Measurements from ENCODE around the gene TGFBRAP1. TPM values are rescaled to one million over a fixed set of nuclear protein-coding genes. Genes with fewer than 3 reads are reported as not detected.

The TGFBRAP1 gene
- total RNA-seq, 4 donors from 2014 or later: 13.1 to 21.8 (median 19.4) TPM

DNA sequence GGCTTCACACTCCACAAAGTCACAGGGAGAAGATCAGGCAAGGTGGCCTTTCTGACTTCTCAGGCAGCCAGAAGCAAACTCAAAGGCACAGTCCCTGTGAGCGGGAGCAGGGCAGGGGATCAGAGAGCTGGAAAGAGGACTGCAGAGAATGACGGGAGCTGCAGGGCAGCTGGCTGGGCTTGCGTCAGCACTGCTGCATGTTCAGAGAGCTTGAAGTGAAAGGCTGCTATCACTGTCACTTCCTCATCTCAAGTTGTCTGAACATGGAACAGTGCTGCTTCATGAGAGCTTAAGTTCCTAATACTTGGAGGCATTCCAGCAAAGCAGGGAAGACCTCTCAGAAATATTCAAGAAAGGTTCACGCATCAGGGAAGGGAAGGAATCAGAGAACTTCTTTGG, 20.4 kb downstream of the TGFBRAP1 start:
- 84 to 88% methylated on average over 1 to 4 of the region's 4 CpGs for WGBS, 2 donors (ENCODE audit: low coverage in 1 of 2)
- DNase-seq: no peak
- in situ Hi-C loops (cut with MboI; ENCODE audit: low pct_ligation_motif_present in 1 of 4, low pct_unique_long_range_greater_than_20kb in 1 of 4, low sequenced_read_pairs in 3 of 4): no loop called here
- H3K27me3 ChIP-seq: no peaks in the 10 kb centered on the region
- intact Hi-C loops (cut with DNase I; ENCODE audit: low total_unique reads): no loop called here
- H3K9me3 ChIP-seq: no peaks in the 10 kb centered on the region
- peaks cover 0 to 6% (median 0%) of the 10 kb centered on the region in 4 donors for H3K4me1 ChIP-seq
- no peak for TF ChIP-seq EP300 (IDR thresholded peaks at IDR 0.05; ENCODE audit: low read depth)
- TF ChIP-seq POLR2AphosphoS5 (IDR thresholded peaks at IDR 0.05): no peak
- TF ChIP-seq POLR2A (IDR thresholded peaks at IDR 0.05): no peak
- TF ChIP-seq, protein P1, sequence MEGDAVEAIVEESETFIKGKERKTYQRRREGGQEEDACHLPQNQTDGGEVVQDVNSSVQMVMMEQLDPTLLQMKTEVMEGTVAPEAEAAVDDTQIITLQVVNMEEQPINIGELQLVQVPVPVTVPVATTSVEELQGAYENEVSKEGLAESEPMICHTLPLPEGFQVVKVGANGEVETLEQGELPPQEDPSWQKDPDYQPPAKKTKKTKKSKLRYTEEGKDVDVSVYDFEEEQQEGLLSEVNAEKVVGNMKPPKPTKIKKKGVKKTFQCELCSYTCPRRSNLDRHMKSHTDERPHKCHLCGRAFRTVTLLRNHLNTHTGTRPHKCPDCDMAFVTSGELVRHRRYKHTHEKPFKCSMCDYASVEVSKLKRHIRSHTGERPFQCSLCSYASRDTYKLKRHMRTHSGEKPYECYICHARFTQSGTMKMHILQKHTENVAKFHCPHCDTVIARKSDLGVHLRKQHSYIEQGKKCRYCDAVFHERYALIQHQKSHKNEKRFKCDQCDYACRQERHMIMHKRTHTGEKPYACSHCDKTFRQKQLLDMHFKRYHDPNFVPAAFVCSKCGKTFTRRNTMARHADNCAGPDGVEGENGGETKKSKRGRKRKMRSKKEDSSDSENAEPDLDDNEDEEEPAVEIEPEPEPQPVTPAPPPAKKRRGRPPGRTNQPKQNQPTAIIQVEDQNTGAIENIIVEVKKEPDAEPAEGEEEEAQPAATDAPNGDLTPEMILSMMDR (IDR thresholded peaks at IDR 0.05): no peak
- H3K36me3 ChIP-seq: peaks cover 0 to 6% (median 0%) of the 10 kb centered on the region in 4 donors
- H3K27ac ChIP-seq: no peak overlapping the region
- no peak overlapping the region for H3K4me3 ChIP-seq

DNA sequence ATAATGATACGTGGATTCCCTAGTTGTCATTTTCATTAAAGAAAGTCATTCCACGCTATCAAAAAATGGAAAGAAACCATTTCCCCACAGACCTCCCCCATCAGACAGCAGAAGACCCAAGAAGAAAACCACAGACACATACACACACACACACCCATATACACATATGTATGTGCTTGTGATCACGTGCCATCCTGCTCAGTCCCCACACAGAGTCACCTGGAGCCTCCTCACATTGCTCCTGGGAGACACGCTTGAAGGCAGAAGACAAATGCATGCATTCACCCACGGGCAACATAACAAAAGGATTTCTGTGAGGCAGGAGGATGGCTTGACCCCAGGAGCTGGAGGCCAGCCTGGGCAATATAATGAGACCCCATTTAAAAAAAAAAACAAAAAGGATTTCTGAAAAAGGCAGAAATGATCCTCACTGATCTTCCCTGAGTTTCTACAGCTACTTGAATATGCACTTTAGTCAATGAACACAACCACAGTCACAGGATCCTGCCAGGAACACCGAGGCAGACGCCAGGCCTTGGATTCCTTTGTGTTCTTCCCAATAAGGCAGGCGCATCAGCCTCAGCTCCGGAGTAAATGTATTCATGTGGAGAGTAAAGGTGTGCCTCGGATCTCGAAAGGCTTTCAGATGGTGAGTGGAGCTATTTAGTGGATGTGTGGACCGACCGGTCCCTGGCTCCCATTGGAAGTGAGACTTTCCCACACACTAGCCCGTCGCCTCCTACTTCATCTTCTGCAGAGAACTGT, 21.0 kb downstream of the TGFBRAP1 start:
- no peaks in the 10 kb centered on the region for H3K9me3 ChIP-seq
- no peaks in the 10 kb centered on the region for H3K27me3 ChIP-seq
- TF ChIP-seq POLR2A (IDR thresholded peaks at IDR 0.05) (no peak), EP300 (IDR thresholded peaks at IDR 0.05; ENCODE audit: low read depth) (no peak), POLR2AphosphoS5 (IDR thresholded peaks at IDR 0.05) (no peak)
- TF ChIP-seq, protein P1 (IDR thresholded peaks at IDR 0.05): no peak
- H3K27ac ChIP-seq: no peak overlapping the region
- H3K4me1 ChIP-seq: peaks cover 0 to 6% (median 0%) of the 10 kb centered on the region in 4 donors
- in situ Hi-C loops (cut with MboI; ENCODE audit: low pct_ligation_motif_present in 1 of 4, low pct_unique_long_range_greater_than_20kb in 1 of 4, low sequenced_read_pairs in 3 of 4) (no loop called here), intact Hi-C loops (cut with DNase I; ENCODE audit: low total_unique reads) (no loop called here)
- WGBS, 2 donors (ENCODE audit: low coverage in 1 of 2): 91 to 93% methylated on average over 8 to 15 of the region's 15 CpGs
- DNase-seq: no peak
- H3K36me3 ChIP-seq: peaks cover 0 to 6% (median 0%) of the 10 kb centered on the region in 4 donors
- no peak overlapping the region for H3K4me3 ChIP-seq

DNA sequence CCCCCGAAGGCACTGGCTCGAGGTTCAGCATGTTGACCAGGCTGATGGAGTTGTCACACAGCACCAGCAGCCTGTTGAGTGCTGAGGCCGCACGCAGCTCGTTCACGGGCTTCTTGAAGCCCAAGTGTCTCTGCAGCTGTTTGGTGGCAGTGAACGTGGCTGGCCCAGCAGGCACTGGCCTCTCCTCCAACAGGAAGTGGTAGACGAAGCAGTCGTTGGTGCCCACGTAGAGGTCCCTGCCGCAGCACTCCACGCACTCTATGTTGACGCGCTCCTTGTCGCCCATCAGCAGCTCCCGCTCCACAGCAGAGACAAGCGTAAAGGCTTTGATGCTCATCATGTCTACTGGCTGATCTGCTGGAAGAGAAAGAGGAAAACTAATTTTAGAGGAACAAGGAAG, 21.6 kb downstream of the TGFBRAP1 start:
- Histone ChIP-seq H3K27me3 (no peaks in the 10 kb centered on the region), H3K36me3 (peaks cover 0 to 6% (median 0%) of the 10 kb centered on the region in 4 donors), H3K9me3 (no peaks in the 10 kb centered on the region), H3K4me1 (peaks cover 0 to 6% (median 0%) of the 10 kb centered on the region in 4 donors), H3K4me3 (no peak overlapping the region), H3K27ac (no peak overlapping the region)
- in situ Hi-C loops (cut with MboI; ENCODE audit: low pct_ligation_motif_present in 1 of 4, low pct_unique_long_range_greater_than_20kb in 1 of 4, low sequenced_read_pairs in 3 of 4): no loop called here
- intact Hi-C loops (cut with DNase I; ENCODE audit: low total_unique reads): no loop called here
- DNase-seq: no peak
- TF ChIP-seq POLR2AphosphoS5 (IDR thresholded peaks at IDR 0.05) (no peak), POLR2A (IDR thresholded peaks at IDR 0.05) (no peak), EP300 (IDR thresholded peaks at IDR 0.05; ENCODE audit: low read depth) (no peak)
- TF ChIP-seq, protein P1 (IDR thresholded peaks at IDR 0.05): no peak
- WGBS, 2 donors (ENCODE audit: low coverage in 1 of 2): 96% methylated on average over 14 of the region's 17 CpGs; no CpG with 5 or more reads in 1 of the 2 donors

DNA sequence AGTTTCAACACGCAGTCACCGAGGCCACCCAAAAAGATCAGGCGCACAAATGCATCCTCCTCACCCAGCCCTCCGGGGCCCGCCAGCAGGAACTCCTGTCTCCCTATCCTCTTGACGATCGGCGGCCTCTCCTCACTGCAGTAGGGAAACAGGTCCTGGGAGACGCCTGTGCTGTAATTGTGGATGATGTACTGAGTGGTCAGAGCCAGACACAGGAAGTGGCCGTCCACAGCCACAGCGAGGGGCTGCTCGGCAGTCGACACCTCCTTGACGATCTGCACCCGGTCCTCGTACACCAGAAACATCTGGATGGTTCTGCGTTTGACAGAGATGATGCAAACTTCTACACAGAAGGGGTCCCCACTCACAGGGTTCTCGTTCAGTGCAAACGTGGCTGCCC, 22.0 kb downstream of the TGFBRAP1 start:
- Histone ChIP-seq H3K4me1 (peaks cover 0 to 6% (median 0%) of the 10 kb centered on the region in 4 donors), H3K27ac (no peak overlapping the region), H3K9me3 (no peaks in the 10 kb centered on the region), H3K27me3 (no peaks in the 10 kb centered on the region), H3K4me3 (no peak overlapping the region), H3K36me3 (peaks cover 0 to 6% (median 0%) of the 10 kb centered on the region in 4 donors)
- 92 to 100% methylated on average over 2 to 19 of the region's 19 CpGs for WGBS, 2 donors (ENCODE audit: low coverage in 1 of 2)
- TF ChIP-seq POLR2A (IDR thresholded peaks at IDR 0.05) (no peak), POLR2AphosphoS5 (IDR thresholded peaks at IDR 0.05) (no peak), EP300 (IDR thresholded peaks at IDR 0.05; ENCODE audit: low read depth) (no peak)
- TF ChIP-seq, protein P1 (IDR thresholded peaks at IDR 0.05): no peak
- intact Hi-C loops (cut with DNase I; ENCODE audit: low total_unique reads): no loop called here
- in situ Hi-C loops (cut with MboI; ENCODE audit: low pct_ligation_motif_present in 1 of 4, low pct_unique_long_range_greater_than_20kb in 1 of 4, low sequenced_read_pairs in 3 of 4): no loop called here
- DNase-seq: no peak

All from transverse colon (tissue), 4 donors.